HG03108 (cell line): Measurements from ENCODE around the gene ADARB2.
"Not testable (repeated sequence)": the region's sequence is repeated elsewhere in the genome, so short reads cannot be mapped to it uniquely, and the experiment has no call there.

Experiments used
- ATAC-seq: cut with Tn5 transposase; IDR thresholded peaks from one replicate; pipeline ENCODE4 v1.9.1; 2021; ENCODE audit warnings: moderate library complexity; ENCODE audit not compliant: unreplicated experiment

Gene ADARB2

GRCh38 chr10:1339396-1339795 lies 397.9 kb downstream of the ADARB2 start:
- no peak for ATAC-seq

GRCh38 chr10:1335642-1336041 lies 401.7 kb downstream of the ADARB2 start:
- no peak for ATAC-seq

- ATAC-seq = no peak
Observed at GRCh38 chr10:1333981-1334380, 403.3 kb downstream of the ADARB2 start.

GRCh38 chr10:1331560-1331959 lies 405.8 kb downstream of the ADARB2 start:
- no peak for ATAC-seq

GRCh38 chr10:1329622-1330021 lies 407.7 kb downstream of the ADARB2 start:
- no peak for ATAC-seq

- ATAC-seq = no peak
Observed at GRCh38 chr10:1328981-1329614, 408.2 kb downstream of the ADARB2 start.

- ATAC-seq = no peak
Observed at GRCh38 chr10:1328161-1328823, 409.0 kb downstream of the ADARB2 start.

GRCh38 chr10:1327759-1328158 lies 409.6 kb downstream of the ADARB2 start:
- ATAC-seq = no peak

- not testable (repeated sequence) for ATAC-seq
Observed at GRCh38 chr10:1326514-1326913, 410.8 kb downstream of the ADARB2 start.

GRCh38 chr10:1324903-1325302 lies 412.4 kb downstream of the ADARB2 start:
- no peak for ATAC-seq

- no peak for ATAC-seq
Observed at GRCh38 chr10:1323951-1324350, 413.4 kb downstream of the ADARB2 start.

GRCh38 chr10:1320739-1321320 lies 416.5 kb downstream of the ADARB2 start:
- no peak for ATAC-seq

- no peak for ATAC-seq
Observed at GRCh38 chr10:1316809-1317143, 420.5 kb downstream of the ADARB2 start.

GRCh38 chr10:1316121-1316808 lies 421.1 kb downstream of the ADARB2 start:
- ATAC-seq = no peak

GRCh38 chr10:1315178-1315577 lies 422.1 kb downstream of the ADARB2 start:
- no peak for ATAC-seq

- ATAC-seq = no peak
Observed at GRCh38 chr10:1311726-1312125, 425.6 kb downstream of the ADARB2 start.

- no peak for ATAC-seq
Observed at GRCh38 chr10:1310271-1310789, 427.0 kb downstream of the ADARB2 start.

GRCh38 chr10:1309617-1310270 lies 427.6 kb downstream of the ADARB2 start:
- no peak for ATAC-seq

GRCh38 chr10:1308962-1309616 lies 428.2 kb downstream of the ADARB2 start:
- no peak for ATAC-seq

GRCh38 chr10:1308173-1308961 lies 429.0 kb downstream of the ADARB2 start:
- no peak for ATAC-seq
